HepG2 (cell line): ENCODE measurements around the gene DAAM2. TPM values are rescaled to one million over a fixed set of nuclear protein-coding genes. Genes with fewer than 3 reads are reported as not detected.

Experiments
- ARID2 ChIP-seq: sonication (generic); formaldehyde crosslinking; IDR thresholded peaks from 2 replicates; pipeline ENCODE4 v1.8.1; 2022; ENCODE audit warnings: mild to moderate bottlenecking, missing genetic modification reagents, borderline replicate concordance
- ARNTL ChIP-seq: sonication (generic); formaldehyde crosslinking; IDR thresholded peaks from 2 replicates; pipeline ENCODE4 v1.4.0; 2020; ENCODE audit warnings: mild to moderate bottlenecking, missing genetic modification reagents
- BCLAF1 ChIP-seq: fragments of 450-650 bp; IDR thresholded peaks from 2 replicates; pipeline ENCODE4 v1.6.1; 2017; ENCODE audit warnings: mild to moderate bottlenecking
- CEBPG ChIP-seq: IDR thresholded peaks from 2 replicates; pipeline ENCODE4 v1.6.1; 2016
- E2F5 ChIP-seq: sonication (generic); formaldehyde crosslinking; conservative IDR thresholded peaks from 2 replicates; pipeline ENCODE4 v1.4.0; 2020; ENCODE audit warnings: missing genetic modification reagents
- HES4 ChIP-seq: sonication (generic); formaldehyde crosslinking; IDR thresholded peaks from 2 replicates; pipeline ENCODE4 v1.9.0; 2021; ENCODE audit warnings: mild to moderate bottlenecking, missing genetic modification reagents, borderline replicate concordance
- HHEX ChIP-seq: IDR thresholded peaks from 2 replicates; pipeline ENCODE4 v1.6.1; 2016; ENCODE audit warnings: control low read depth
- IKZF5 ChIP-seq: IDR thresholded peaks from 2 replicates; pipeline ENCODE4 v1.6.1; 2018; ENCODE audit warnings: missing genetic modification reagents, mild to moderate bottlenecking, missing compliant biosample characterization
- LBX2 ChIP-seq: sonication (generic); formaldehyde crosslinking; IDR thresholded peaks from 2 replicates; pipeline ENCODE4 v1.5.0; 2020; ENCODE audit warnings: missing genetic modification reagents, mild to moderate bottlenecking, borderline replicate concordance
- NFE2L2 ChIP-seq: fragments of 150-350 bp; IDR thresholded peaks from 2 replicates; pipeline ENCODE4 v1.6.1; 2014; ENCODE audit warnings: low read length
- NFYB ChIP-seq: sonication (generic); formaldehyde crosslinking; IDR thresholded peaks from 2 replicates; pipeline ENCODE4 v1.4.0; 2020; ENCODE audit warnings: missing genetic modification reagents
- SRSF9 ChIP-seq: fragments of 200-400 bp; formaldehyde crosslinking; IDR thresholded peaks from 2 replicates; pipeline ENCODE4 v1.6.1; 2018; ENCODE audit warnings: borderline replicate concordance, mild to moderate bottlenecking, low read depth, low read length; ENCODE audit not compliant: insufficient read depth, poor library complexity, severe bottlenecking
- ZNF24 ChIP-seq: fragments of 450-650 bp; IDR thresholded peaks from 2 replicates; pipeline ENCODE4 v1.6.1; 2017; ENCODE audit warnings: antibody characterized with exemption, mild to moderate bottlenecking
- ZNF30 ChIP-seq: sonication (generic); formaldehyde crosslinking; IDR thresholded peaks from 2 replicates; pipeline ENCODE4 v1.5.0; 2020; ENCODE audit warnings: mild to moderate bottlenecking, missing genetic modification reagents
- ZNF432 ChIP-seq: sonication (generic); formaldehyde crosslinking; IDR thresholded peaks from 2 replicates; pipeline ENCODE4 v1.5.0; 2020; ENCODE audit warnings: missing genetic modification reagents, mild to moderate bottlenecking, borderline replicate concordance
- ZNF775 ChIP-seq: sonication (generic); formaldehyde crosslinking; IDR thresholded peaks from 2 replicates; pipeline ENCODE4 v1.4.0; 2020; ENCODE audit warnings: missing genetic modification reagents, mild to moderate bottlenecking, moderate library complexity, borderline replicate concordance
- ZNF800 ChIP-seq: sonication (generic); formaldehyde crosslinking; IDR thresholded peaks from 2 replicates; pipeline ENCODE4 v1.4.0; 2020; ENCODE audit warnings: missing genetic modification reagents
- polyA plus RNA-seq, 8 experiments: library from polyadenylated mRNA; depleted of rRNA in 3 of 8; stranded (reverse) in 7 of 8; unstranded in 1 of 8; fragments of >200 nt; fragmentation: Illumina TruSeq in 4 of 8; extraction: Trizol in 4 of 8; gene quantifications; 2 replicates each; pipeline versions ENCODE4 v1.2.1 to v1.2.3, GENCODE V29; 2011 to 2016; ENCODE audit warnings: low read depth in 4 of 8, missing spikeins in 1 of 8, mixed read lengths in 1 of 8; ENCODE audit not compliant: insufficient read depth in 1 of 8
- total RNA-seq, 5 experiments: library from RNA; depleted of rRNA; stranded (reverse); fragments of >200 nt; fragmentation: Illumina TruSeq; extraction: Trizol; gene quantifications; 2 replicates each; pipeline ENCODE4 v1.2.3, GENCODE V29; 2016; ENCODE audit warnings: low read depth in 1 of 5
- TF ChIP-seq, protein P1 (sequence below): sonication (generic); formaldehyde crosslinking; IDR thresholded peaks from 2 replicates; pipeline ENCODE4 v1.4.0; 2020; ENCODE audit warnings: missing genetic modification reagents, borderline replicate concordance
- TF ChIP-seq, protein P2 (sequence below): sonication (generic); formaldehyde crosslinking; IDR thresholded peaks from 2 replicates; pipeline ENCODE4 v1.5.0; 2020; ENCODE audit warnings: missing genetic modification reagents

DAAM2 gene
- total and polyA plus RNA-seq, 2 of the 13 experiments (the other 11 are each of a cell fraction or from before 2014, with no cell fraction given): 0.01 TPM; not detected in 1

DNA sequence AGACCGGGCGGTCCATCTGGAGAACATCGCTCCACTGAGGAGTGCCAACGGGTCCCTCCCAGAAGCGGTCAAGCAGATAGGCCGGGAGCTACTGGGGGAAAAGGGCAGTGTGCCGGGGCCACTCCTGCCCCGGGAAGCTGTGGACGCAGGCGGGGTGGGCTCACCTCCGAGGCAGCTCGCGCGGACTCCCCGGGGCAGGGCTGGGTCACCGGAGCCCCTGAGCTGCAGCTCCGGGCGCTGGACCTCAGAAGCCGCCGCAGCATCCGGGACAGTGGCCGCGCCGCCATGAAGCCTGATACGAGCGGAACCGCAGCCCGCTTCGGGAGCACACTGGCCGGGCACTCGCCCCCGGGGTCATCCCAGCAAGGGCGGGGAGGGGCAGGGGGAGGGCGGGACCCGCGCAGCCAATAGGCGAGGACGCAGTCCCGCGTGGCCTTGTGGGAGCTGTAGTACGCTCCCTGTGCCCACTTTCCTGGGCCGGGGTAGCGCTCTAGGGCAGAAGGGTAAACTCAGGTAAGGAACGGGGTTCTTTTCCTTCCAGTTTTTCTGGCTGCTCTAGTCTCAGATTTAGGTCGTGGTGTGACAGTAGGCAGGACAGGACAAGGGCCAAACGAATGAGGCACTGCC lies 142.1 kb downstream of the DAAM2 start, which contains the start of gene MOCS1 (continued):
- TF ChIP-seq IKZF5 (CRISPR knock-in tag): peak; percentile 77; the same call in 1 of the 2 replicates
- TF ChIP-seq ARID2 (CRISPR knock-in tag): no peak
- TF ChIP-seq ZNF800: 0 out of 2 replicates have a peak, but pooled peaks have one; percentile 31
- TF ChIP-seq ZNF775 (CRISPR knock-in tag): no peak
- TF ChIP-seq ZNF30 (CRISPR knock-in tag): no peak
- TF ChIP-seq NFYB: peak; percentile 88
- no peak for TF ChIP-seq HHEX
- TF ChIP-seq, protein P1, sequence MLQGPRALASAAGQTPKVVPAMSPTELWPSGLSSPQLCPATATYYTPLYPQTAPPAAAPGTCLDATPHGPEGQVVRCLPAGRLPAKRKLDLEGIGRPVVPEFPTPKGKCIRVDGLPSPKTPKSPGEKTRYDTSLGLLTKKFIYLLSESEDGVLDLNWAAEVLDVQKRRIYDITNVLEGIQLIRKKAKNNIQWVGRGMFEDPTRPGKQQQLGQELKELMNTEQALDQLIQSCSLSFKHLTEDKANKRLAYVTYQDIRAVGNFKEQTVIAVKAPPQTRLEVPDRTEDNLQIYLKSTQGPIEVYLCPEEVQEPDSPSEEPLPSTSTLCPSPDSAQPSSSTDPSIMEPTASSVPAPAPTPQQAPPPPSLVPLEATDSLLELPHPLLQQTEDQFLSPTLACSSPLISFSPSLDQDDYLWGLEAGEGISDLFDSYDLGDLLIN (CRISPR knock-in tag): no peak
- no peak for TF ChIP-seq SRSF9
- TF ChIP-seq, protein P2, sequence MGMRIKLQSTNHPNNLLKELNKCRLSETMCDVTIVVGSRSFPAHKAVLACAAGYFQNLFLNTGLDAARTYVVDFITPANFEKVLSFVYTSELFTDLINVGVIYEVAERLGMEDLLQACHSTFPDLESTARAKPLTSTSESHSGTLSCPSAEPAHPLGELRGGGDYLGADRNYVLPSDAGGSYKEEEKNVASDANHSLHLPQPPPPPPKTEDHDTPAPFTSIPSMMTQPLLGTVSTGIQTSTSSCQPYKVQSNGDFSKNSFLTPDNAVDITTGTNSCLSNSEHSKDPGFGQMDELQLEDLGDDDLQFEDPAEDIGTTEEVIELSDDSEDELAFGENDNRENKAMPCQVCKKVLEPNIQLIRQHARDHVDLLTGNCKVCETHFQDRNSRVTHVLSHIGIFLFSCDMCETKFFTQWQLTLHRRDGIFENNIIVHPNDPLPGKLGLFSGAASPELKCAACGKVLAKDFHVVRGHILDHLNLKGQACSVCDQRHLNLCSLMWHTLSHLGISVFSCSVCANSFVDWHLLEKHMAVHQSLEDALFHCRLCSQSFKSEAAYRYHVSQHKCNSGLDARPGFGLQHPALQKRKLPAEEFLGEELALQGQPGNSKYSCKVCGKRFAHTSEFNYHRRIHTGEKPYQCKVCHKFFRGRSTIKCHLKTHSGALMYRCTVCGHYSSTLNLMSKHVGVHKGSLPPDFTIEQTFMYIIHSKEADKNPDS (CRISPR knock-in tag): no peak
- peak; percentile 43; the same call in 1 of the 2 replicates for TF ChIP-seq ARNTL (CRISPR knock-in tag)
- no peak for TF ChIP-seq ZNF432 (CRISPR knock-in tag)
- TF ChIP-seq HES4 (CRISPR knock-in tag): no peak
- TF ChIP-seq LBX2 (CRISPR knock-in tag): no peak
- no peak for TF ChIP-seq CEBPG (CRISPR knock-in tag)
- TF ChIP-seq NFE2L2: no peak
- no peak for TF ChIP-seq ZNF24
- TF ChIP-seq BCLAF1: no peak
- TF ChIP-seq E2F5 (CRISPR knock-in tag): 0 out of 2 replicates have a peak, but pooled peaks have one; percentile 35
